HG03196 (cell line): ENCODE results near the gene TAPT1.

Source experiments
- ATAC-seq: cut with Tn5 transposase; IDR thresholded peaks from one replicate; pipeline ENCODE4 v1.9.1; 2021; ENCODE audit not compliant: unreplicated experiment

The TAPT1 gene

DNA sequence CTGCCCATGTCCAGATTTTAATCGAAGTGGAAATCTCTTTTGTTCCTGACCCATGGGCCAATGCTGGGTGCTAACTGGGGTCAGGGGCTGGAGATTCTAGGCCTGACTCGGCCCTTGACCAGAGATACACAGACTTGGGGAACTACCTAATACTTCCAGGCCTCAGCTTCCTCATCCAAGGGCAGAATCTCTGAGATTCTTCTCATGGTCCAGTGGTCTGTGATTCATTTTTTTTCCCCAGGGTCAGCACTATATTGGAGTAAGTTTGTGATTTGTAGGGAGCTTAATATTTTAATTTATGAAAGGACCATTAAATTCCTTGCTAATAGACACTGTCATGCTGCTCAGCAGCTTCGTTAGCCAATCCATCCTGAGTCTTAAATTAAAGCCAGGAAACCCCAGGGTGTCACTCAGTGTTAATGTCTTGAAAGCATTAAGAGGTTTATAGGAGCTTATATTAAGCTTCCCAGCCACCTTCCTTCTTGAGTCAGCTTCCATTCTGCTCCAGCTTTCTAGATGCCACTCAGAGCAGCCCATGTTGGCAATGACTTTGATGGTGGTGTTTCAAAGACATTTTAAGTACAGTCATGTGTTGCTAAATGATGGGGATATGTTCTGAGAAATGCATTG, 115.5 kb downstream of the TAPT1 start:
- no peak for ATAC-seq
